ENCODE data around the gene GLP1R.
"Not testable (repeated sequence)": the region's sequence is repeated elsewhere in the genome, so short reads cannot be mapped to it uniquely, and the experiment has no call there.

The GLP1R gene

DNA sequence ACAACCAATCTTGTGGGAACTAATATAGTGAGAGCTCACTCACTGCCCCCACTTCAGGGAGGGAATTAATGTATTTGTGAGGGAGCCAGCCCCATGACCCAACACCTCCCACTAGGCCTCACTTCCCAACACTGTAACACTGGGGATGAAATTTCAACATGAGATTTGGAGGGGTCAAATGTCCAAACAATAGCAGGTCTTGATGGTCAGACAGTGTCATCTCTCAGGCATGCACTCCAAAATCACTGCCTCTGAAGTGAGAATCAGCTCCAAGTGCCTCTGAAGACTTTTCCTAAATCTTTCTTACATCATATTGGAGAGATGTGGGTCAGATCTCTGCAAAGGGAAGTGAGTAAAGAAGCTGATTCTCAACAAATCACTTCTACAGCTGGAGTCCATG, 80.3 kb downstream of the GLP1R start:
- no peak for DNase-seq (ENCODE audit: low spot score)

DNA sequence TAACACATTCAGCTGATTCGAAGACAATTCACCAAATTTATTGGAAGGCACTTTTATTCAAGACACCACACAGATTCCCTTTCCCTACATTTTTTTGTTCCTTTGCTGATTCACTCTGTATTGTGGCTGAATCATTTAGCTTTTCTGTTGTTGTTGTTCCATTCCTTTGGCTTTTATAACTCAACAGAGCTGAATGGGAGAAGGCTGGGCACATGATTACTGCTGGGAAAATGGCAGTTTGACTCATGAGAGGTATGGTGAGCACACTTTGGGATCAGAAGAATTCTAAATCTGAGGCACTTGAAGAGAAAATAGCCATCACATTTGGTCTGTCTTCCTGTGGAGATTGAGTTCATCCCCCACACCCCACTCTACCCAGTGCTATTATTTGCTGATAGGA, 82.1 kb downstream of the GLP1R start:
- DNase-seq (ENCODE audit: low spot score) = no peak

DNA sequence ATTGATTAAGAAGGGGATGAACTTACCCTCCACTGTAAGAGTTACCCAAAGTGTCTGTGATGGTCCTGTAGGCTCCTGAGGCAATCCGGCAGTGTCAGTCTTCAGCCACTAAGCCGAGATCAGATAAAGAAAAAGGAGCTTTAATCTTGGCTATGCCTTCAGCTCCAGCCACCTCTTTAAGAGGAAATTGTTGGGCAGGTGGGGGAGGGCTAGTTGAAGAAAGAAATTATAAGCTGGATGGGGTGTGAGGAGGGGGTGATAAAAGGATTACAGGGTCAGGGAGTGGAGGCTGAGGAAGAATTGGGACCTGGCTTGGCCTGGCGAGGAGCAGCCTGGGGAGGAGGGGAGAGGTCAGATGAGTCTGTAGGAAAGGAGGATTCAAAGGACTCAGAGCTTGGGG, 86.2 kb downstream of the GLP1R start:
- not testable (repeated sequence) for DNase-seq (ENCODE audit: low spot score)

DNA sequence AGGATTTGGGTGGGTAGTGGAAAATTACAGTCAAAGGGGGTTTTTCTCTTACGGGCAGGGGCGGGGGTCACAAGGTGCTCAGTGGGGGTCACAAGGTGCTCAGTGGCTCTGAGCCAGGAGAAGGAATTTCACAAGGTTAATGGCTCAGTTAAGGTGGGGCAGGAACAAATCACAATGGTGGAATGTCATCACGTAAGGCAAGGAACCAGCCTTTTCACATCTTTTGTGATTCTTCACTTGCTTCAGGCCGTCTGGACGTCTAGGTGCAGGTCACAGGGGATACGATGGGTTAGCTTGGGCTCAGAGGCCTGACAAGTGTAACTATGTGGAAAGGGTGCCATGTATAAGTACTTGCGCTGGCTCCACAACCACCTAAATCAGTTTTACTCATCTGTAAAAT, 87.6 kb downstream of the GLP1R start:
- not testable (repeated sequence) for DNase-seq (ENCODE audit: low spot score)

DNA sequence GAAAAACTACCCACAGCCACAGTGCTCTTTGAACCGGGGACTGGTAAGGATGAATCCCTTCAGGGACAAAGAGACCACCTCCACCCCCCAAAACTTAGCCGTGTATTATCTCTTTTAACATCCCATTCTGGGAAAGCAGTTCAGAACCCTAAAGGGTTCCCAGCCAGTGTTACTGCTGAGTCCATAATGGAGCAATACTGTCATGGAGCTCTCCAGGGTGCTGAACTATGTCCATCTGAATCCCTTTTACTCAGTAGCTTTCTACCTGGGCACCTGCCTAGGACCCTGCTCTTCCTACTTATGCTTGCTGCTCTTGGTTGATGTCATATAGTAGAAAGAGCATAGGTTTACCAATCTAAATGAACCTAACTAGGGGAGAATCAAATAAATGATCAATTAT, 88.7 kb downstream of the GLP1R start:
- DNase-seq (ENCODE audit: low spot score) = peak; percentile 22
